ENCODE measurements around the gene RPS21.

GRCh38 chr20:62368392-62368975 lies 18.4 kb upstream of the RPS21 start:
- no peak for TF ChIP-seq POLR2A (IDR thresholded peaks at IDR 0.05; ENCODE audit: low read depth, low read length)
- TF ChIP-seq POLR2AphosphoS5 (IDR thresholded peaks at IDR 0.05; ENCODE audit: low read depth, low read length) = no peak
- no peak for TF ChIP-seq TAF1 (IDR thresholded peaks at IDR 0.05; ENCODE audit: borderline replicate concordance, low read depth, low read length)

Data from GM12892 (cell line).